Uterus (tissue), 4 donors: ENCODE results near the gene BCAS4. TPM values are rescaled to one million over a fixed set of nuclear protein-coding genes. Genes with fewer than 3 reads are reported as not detected.

Experiments used
- DNase-seq, 2 donors: peaks; one replicate each; pipeline ENCODE4 v3.0.0-alpha.2; 2019 to 2020
- H3K27ac ChIP-seq, 2 donors: fragments of 200-600 bp; sonication (generic); 1 replicate in 1 of 2; 2 replicates in 1 of 2; pipeline ENCODE4 v1.5.1; 2016 to 2018
- H3K27me3 ChIP-seq, 2 donors: fragments of 200-600 bp; sonication (generic); one replicate each; pipeline ENCODE4 v1.5.1; 2018 to 2019; ENCODE audit warnings: control low read depth in 1 of 2
- H3K36me3 ChIP-seq, 2 donors: fragments of 200-600 bp; sonication (generic); one replicate each; pipeline ENCODE4 v1.5.1; 2019; ENCODE audit warnings: control low read depth in 1 of 2
- H3K4me1 ChIP-seq, 2 donors: fragments of 200-600 bp; sonication (generic); one replicate each; pipeline ENCODE4 v1.5.1; 2018 to 2019; ENCODE audit warnings: control low read depth in 1 of 2
- H3K4me3 ChIP-seq, 2 donors: fragments of 200-600 bp; sonication (generic); 1 replicate in 1 of 2; 2 replicates in 1 of 2; pipeline ENCODE4 v1.5.1; 2018 to 2019; ENCODE audit warnings: mild to moderate bottlenecking in 1 of 2
- H3K9me3 ChIP-seq, 2 donors: fragments of 200-600 bp; sonication (generic); one replicate each; pipeline ENCODE4 v1.5.1; 2019; ENCODE audit warnings: control low read depth in 1 of 2
- CTCF ChIP-seq, 4 experiments: fragments of 200-600 bp in 2 of 4; fragments of 450-650 bp in 2 of 4; sonication (generic) in 2 of 4; IDR thresholded peaks; one replicate each; pipeline ENCODE4 v1.5.1; 2016 to 2019; ENCODE audit warnings: antibody characterized with exemption in 4 of 4, mild to moderate bottlenecking in 2 of 4, moderate library complexity in 1 of 4
- POLR2A ChIP-seq, 2 donors: fragments of 450-650 bp; IDR thresholded peaks; one replicate each; pipeline ENCODE4 v1.6.1; 2016; ENCODE audit warnings: antibody characterized with exemption in 2 of 2, mild to moderate bottlenecking in 1 of 2, moderate library complexity in 1 of 2
- intact Hi-C: fragments of 100-400 bp; cut with DNase I; formaldehyde crosslinking; loops from one replicate; pipeline ENCODE4 v1.15.1; 2023; ENCODE audit warnings: low total_unique reads
- total RNA-seq, 4 donors: library from RNA; depleted of rRNA in 3 of 4; stranded (reverse); fragments of >200 nt in 3 of 4; gene quantifications; one replicate each; pipeline versions ENCODE4 v1.1.0 to v1.2.4, GENCODE V29; 2014 to 2023
- donor health status: DM: yes; HTN: yes; CAD: no.

The BCAS4 gene
- total RNA-seq, 4 donors from 2014 or later, result under 0.01 to 9.1 (median 3.5) TPM; not detected in 1

DNA sequence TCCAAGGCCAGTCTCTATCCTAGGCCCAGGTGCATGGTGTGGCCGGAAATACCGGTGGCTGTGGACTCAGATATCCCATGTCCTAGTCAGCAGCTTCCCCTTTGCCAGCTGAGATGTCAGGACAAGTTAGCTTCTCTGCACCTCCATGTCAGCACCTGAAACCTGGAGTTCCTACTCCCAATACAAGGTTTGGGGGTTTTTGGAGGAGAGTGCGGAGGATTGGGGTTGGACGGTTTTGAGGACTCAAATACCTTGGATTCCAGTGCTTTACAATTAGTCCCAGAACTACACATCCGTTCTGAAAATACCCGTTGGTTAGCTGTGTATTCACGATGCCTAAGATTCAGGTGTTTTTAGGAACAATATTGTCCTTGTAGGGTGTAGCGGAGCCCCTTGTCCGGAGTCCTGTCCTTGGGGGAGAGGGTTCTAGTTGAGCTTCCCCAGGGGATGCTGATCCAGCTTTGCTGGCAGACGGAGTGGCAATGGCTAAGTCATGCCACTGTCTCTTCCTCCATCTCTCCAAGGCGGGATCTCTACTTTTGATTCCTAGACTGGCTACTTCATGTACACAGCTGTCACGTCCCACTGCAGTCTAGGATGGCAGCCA is 91.4 kb downstream of the BCAS4 start:
- no peak for DNase-seq
- H3K27ac ChIP-seq, result no peak overlapping the region
- H3K36me3 ChIP-seq, result no peaks in the 10 kb centered on the region
- no peak for TF ChIP-seq POLR2A (IDR thresholded peaks at IDR 0.05)
- TF ChIP-seq CTCF (IDR thresholded peaks at IDR 0.05), result no peak
- H3K27me3 ChIP-seq, result no peaks in the 10 kb centered on the region
- H3K9me3 ChIP-seq, result no peaks in the 10 kb centered on the region
- intact Hi-C loops, result no loop called here
- H3K4me3 ChIP-seq, result no peak overlapping the region
- no peaks in the 10 kb centered on the region for H3K4me1 ChIP-seq

DNA sequence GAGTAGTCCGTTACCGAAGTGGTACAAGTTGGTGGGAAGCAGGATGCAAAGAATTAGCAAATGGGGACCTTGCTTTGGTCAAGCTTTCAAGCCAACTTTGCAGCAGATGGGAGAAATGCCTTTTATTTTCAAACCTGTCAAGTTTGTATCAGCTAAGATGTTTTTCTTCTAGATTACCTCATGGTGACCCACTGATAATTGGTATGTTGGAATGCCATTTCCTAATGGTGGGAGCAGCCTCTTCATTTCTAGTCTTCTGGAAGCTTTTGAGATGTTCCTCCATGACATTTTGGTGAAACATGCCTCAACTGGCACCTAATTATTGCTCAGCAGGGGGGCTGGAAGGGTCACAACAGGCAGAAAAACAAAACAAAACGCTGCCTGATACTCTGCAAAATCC is 92.7 kb downstream of the BCAS4 start:
- Histone ChIP-seq H3K4me3 (no peak overlapping the region), H3K27ac (no peak overlapping the region), H3K36me3 (no peaks in the 10 kb centered on the region), H3K4me1 (no peaks in the 10 kb centered on the region), H3K9me3 (no peaks in the 10 kb centered on the region), H3K27me3 (no peaks in the 10 kb centered on the region)
- TF ChIP-seq POLR2A (IDR thresholded peaks at IDR 0.05) (no peak), CTCF (IDR thresholded peaks at IDR 0.05) (no peak)
- intact Hi-C loops, result no loop called here
- no peak for DNase-seq

DNA sequence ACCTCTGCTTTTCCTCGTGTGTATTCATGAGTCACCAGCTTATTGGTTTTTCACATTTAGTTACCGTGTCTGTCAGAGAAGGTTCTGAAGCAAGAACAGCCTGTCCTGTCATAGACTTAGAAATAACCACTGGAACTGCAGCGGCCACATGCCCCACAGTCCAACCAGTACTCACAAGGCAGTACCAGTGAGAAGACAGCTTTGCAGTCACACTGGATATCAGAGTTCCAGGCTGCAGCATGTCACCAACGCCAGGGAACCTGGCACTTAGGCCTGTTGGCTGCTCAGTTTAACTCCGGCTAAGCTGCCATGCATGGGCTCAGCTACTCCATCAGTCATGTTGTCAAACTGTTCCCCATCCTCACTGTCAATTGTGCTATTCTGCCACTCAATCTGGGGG is 96.3 kb downstream of the BCAS4 start:
- H3K9me3 ChIP-seq, result no peaks in the 10 kb centered on the region
- DNase-seq, result no peak
- intact Hi-C loops, result no loop called here
- no peaks in the 10 kb centered on the region for H3K36me3 ChIP-seq
- TF ChIP-seq POLR2A (IDR thresholded peaks at IDR 0.05) (no peak), CTCF (IDR thresholded peaks at IDR 0.05) (no peak)
- H3K4me3 ChIP-seq, result no peak overlapping the region
- H3K27me3 ChIP-seq, result no peaks in the 10 kb centered on the region
- no peak overlapping the region for H3K27ac ChIP-seq
- H3K4me1 ChIP-seq, result no peaks in the 10 kb centered on the region

- Histone ChIP-seq H3K36me3 (no peaks in the 10 kb centered on the region), H3K27ac (no peak overlapping the region)
- no peak for TF ChIP-seq CTCF (IDR thresholded peaks at IDR 0.05)
- no peak for TF ChIP-seq POLR2A (IDR thresholded peaks at IDR 0.05)
Observed at GRCh38 chr20:50892394-50892793, 97.5 kb downstream of the BCAS4 start.

DNA sequence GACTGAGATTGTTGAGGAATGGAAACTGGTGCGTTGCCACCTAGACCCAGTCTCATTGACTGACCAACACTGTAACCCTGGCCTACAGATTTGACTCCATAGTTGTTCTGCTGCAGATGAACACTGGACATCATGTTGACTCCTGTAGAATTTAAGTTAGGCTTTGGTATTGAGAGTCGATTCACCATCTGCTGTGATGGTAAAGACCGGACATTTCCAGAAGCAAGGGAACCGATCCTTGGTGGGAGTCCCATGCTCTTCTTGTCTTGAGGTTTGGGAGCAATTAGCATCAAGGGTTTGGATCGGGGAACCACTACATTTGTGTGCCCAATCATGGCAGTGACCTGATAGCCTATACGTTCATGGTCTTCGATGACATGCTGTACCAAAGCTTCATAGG is 98.8 kb downstream of the BCAS4 start:
- Histone ChIP-seq H3K4me3 (no peak overlapping the region), H3K27me3 (no peaks in the 10 kb centered on the region), H3K36me3 (no peaks in the 10 kb centered on the region), H3K4me1 (no peaks in the 10 kb centered on the region), H3K27ac (no peak overlapping the region), H3K9me3 (no peaks in the 10 kb centered on the region)
- intact Hi-C loops, result no loop called here
- DNase-seq, result no peak
- TF ChIP-seq CTCF (IDR thresholded peaks at IDR 0.05), result no peak
- no peak for TF ChIP-seq POLR2A (IDR thresholded peaks at IDR 0.05)

More at GRCh38 chr20:50892394-50892793, 97.5 kb downstream of the BCAS4 start:
- H3K9me3 ChIP-seq, result no peaks in the 10 kb centered on the region
- DNase-seq, result no peak
- intact Hi-C loops, result no loop called here
- H3K4me1 ChIP-seq, result no peaks in the 10 kb centered on the region
- no peaks in the 10 kb centered on the region for H3K27me3 ChIP-seq
- no peak overlapping the region for H3K4me3 ChIP-seq
